CD4-positive, alpha-beta memory T cell (primary cell): ENCODE measurements around the gene SNAP25. TPM values are rescaled to one million over a fixed set of nuclear protein-coding genes. Genes with fewer than 3 reads are reported as not detected.

ENCODE experiments used
- CTCF ChIA-PET: fragments of 350-600 bp; sonication (Branson Sonifier 250); formaldehyde crosslinking; loops from one replicate; lab custom pipeline; 2021; ENCODE audit warnings: inconsistent platforms; ENCODE audit not compliant: partially characterized antibody; lab: Charles Lee
- POLR2A ChIA-PET: fragments of 350-600 bp; sonication (Branson Sonifier 250); formaldehyde crosslinking; loops from one replicate; lab custom pipeline; 2021; ENCODE audit not compliant: partially characterized antibody; lab: Charles Lee
- DNase-seq, 5 donors: peaks; one replicate each; pipeline versions ENCODE4 v3.0.0 to v3.0.0-alpha.2; 2020 to 2022; ENCODE audit warnings: mixed read lengths in 1 of 5
- H3K27ac ChIP-seq: one replicate; pipeline ENCODE4 v1.7.0; 2013; ENCODE audit warnings: low read depth, low read length
- H3K27me3 ChIP-seq: 2 replicates; pipeline ENCODE4 v1.7.0; 2013; ENCODE audit warnings: mild to moderate bottlenecking, low read length, moderate library complexity; ENCODE audit not compliant: insufficient read depth
- H3K36me3 ChIP-seq: 2 replicates; pipeline ENCODE4 v1.7.0; 2013; ENCODE audit warnings: mild to moderate bottlenecking, low read length, moderate library complexity; ENCODE audit not compliant: insufficient read depth
- H3K4me1 ChIP-seq: 2 replicates; pipeline ENCODE4 v1.7.0; 2013; ENCODE audit warnings: mild to moderate bottlenecking, low read length, moderate library complexity; ENCODE audit not compliant: insufficient read depth
- H3K4me3 ChIP-seq, 2 donors: one replicate each; pipeline ENCODE4 v1.7.0; 2013; ENCODE audit warnings: low read length in 2 of 2, mild to moderate bottlenecking in 1 of 2
- H3K9me3 ChIP-seq, 2 donors: one replicate each; pipeline ENCODE4 v1.7.0; 2013; ENCODE audit warnings: low read length in 2 of 2, control low read depth in 1 of 2; ENCODE audit not compliant: control insufficient read depth in 1 of 2
- H3K27ac Mint-ChIP-seq, 7 donors: one replicate each; pipeline ENCODE4 v1.8.0; 2020 to 2021; ENCODE audit warnings: mixed read lengths in 7 of 7, mild to moderate bottlenecking in 6 of 7, inconsistent platforms in 3 of 7, moderate library complexity in 3 of 7
- H3K27me3 Mint-ChIP-seq, 2 donors: one replicate each; pipeline ENCODE4 v1.8.0; 2020 to 2021; ENCODE audit warnings: mixed read lengths in 2 of 2
- H3K36me3 Mint-ChIP-seq, 2 donors: one replicate each; pipeline ENCODE4 v1.8.0; 2020 to 2021; ENCODE audit warnings: mixed read lengths in 2 of 2, inconsistent platforms in 1 of 2, mild to moderate bottlenecking in 1 of 2
- H3K4me1 Mint-ChIP-seq, 4 donors: one replicate each; pipeline ENCODE4 v1.8.0; 2020 to 2021; ENCODE audit warnings: mixed read lengths in 4 of 4, mild to moderate bottlenecking in 1 of 4
- H3K4me3 Mint-ChIP-seq, 8 donors: one replicate each; pipeline ENCODE4 v1.8.0; 2020 to 2021; ENCODE audit warnings: mixed read lengths in 8 of 8, mild to moderate bottlenecking in 7 of 8, moderate library complexity in 6 of 8, inconsistent platforms in 3 of 8
- H3K9me3 Mint-ChIP-seq, 8 donors: one replicate each; pipeline ENCODE4 v1.8.0; 2020 to 2021; ENCODE audit warnings: mixed read lengths in 8 of 8, mild to moderate bottlenecking in 5 of 8, inconsistent platforms in 3 of 8, moderate library complexity in 1 of 8
- intact Hi-C: fragments of 100-400 bp; cut with micrococcal nuclease; formaldehyde crosslinking; loops from one replicate; pipeline ENCODE4 v1.15.1; 2023
- polyA plus RNA-seq, 2 donors: library from polyadenylated mRNA; unstranded; fragments of 300-500 nt; fragmentation: Illumina TruSeq; gene quantifications; one replicate each; pipeline ENCODE4 v1.2.3, GENCODE V29; 2021
- total RNA-seq, 2 experiments: library from RNA; stranded (reverse); gene quantifications; one replicate each; pipeline ENCODE4 v1.2.3, GENCODE V29; 2021

Gene SNAP25
- total and polyA plus RNA-seq, 4 experiments from 2014 or later: 0.14 TPM; not detected in 3

DNA sequence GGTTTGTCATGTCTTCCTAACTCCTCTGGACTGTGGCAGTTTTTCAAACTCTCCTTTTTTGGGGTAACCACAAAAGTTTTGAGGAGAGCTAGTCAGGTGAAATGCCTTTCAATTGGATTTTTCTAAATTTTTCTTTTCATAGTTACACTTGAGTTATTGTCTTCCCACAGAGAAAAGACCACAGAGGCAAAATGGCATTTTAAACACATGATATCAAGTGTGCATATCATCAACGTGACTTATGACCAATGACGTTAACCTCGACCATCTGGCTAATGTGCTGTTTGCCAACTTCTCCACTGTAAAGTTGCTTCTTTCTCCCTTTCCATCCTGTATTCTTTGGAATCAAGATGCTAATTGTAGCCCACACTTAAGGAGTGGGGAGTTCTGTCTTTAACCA, 41.3 kb upstream of the SNAP25 start:
- Mint-ChIP-seq H3K27ac (no peak overlapping the region), H3K36me3 (no peaks in the 10 kb centered on the region), H3K4me1 (peaks cover 4 to 5% (median 4%) of the 10 kb centered on the region in 4 donors), H3K4me3 (no peak overlapping the region), H3K9me3 (peaks cover 0 to 2% (median 0%) of the 10 kb centered on the region in 8 donors), H3K27me3 (peaks cover 7 to 16% of the 10 kb centered on the region in 2 donors)
- Histone ChIP-seq H3K4me3 (no peak overlapping the region), H3K9me3 (no peaks in the 10 kb centered on the region), H3K36me3 (no peaks in the 10 kb centered on the region), H3K27me3 (peaks cover 4% of the 10 kb centered on the region), H3K27ac (no peak overlapping the region), H3K4me1 (no peaks in the 10 kb centered on the region)
- intact Hi-C loops: no loop called here
- CTCF ChIA-PET: no interaction called here
- POLR2A ChIA-PET: no interaction called here
- no peak for DNase-seq

- no peaks in the 10 kb centered on the region for H3K36me3 Mint-ChIP-seq
- POLR2A ChIA-PET: no interaction called here
- H3K27me3 Mint-ChIP-seq: peaks cover 2 to 10% of the 10 kb centered on the region in 2 donors
- CTCF ChIA-PET: no interaction called here
- no peaks in the 10 kb centered on the region for H3K4me1 Mint-ChIP-seq
- H3K9me3 Mint-ChIP-seq: peaks cover 0 to 2% (median 0%) of the 10 kb centered on the region in 8 donors
- no peak for DNase-seq
- H3K27me3 ChIP-seq: peaks cover under 1% of the 10 kb centered on the region
- no peak overlapping the region for H3K27ac ChIP-seq
- H3K4me3 Mint-ChIP-seq: no peak overlapping the region
- no peaks in the 10 kb centered on the region for H3K36me3 ChIP-seq
- H3K4me3 ChIP-seq: no peak overlapping the region
- no peaks in the 10 kb centered on the region for H3K9me3 ChIP-seq
- H3K4me1 ChIP-seq: no peaks in the 10 kb centered on the region
- H3K27ac Mint-ChIP-seq: no peak overlapping the region
- intact Hi-C loops: no loop called here
These were observed 40.5 kb upstream of the SNAP25 start for GRCh38 chr20:10178091-10178490.

DNA sequence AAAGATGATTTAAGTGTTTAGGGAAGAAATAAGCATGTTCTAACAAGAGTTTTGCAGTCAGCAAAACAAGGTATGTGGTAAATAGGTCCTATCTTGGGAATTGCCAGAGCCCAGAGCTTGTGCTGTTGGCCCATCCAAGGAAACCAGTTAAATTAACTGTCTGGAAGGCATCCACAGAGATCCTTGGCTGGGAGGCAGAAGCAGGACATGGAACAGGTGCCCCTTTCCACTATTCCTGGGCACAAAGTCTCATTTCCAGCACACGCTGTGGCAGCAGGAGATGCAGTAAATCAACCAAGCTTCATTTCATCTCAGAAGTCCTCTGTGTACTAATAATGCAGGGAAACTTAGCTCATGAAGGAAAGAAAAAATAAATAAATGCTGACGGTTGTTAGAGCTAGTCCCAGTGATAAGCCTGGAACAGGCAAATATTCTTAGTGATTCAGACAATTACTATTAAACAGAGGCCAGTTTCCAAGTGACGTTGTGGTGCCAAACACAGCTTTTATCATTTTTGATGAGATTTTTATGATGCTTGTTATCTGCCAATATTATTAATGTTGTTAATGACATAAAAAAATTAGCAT, 39.8 kb upstream of the SNAP25 start:
- intact Hi-C loops: no loop called here
- POLR2A ChIA-PET: no interaction called here
- Histone ChIP-seq H3K4me3 (no peak overlapping the region), H3K9me3 (no peaks in the 10 kb centered on the region), H3K27ac (no peak overlapping the region), H3K27me3 (no peaks in the 10 kb centered on the region), H3K4me1 (no peaks in the 10 kb centered on the region), H3K36me3 (no peaks in the 10 kb centered on the region)
- no peak overlapping the region for H3K27ac Mint-ChIP-seq
- peaks cover 2 to 8% of the 10 kb centered on the region in 2 donors for H3K27me3 Mint-ChIP-seq
- DNase-seq: no peak
- CTCF ChIA-PET: no interaction called here
- no peak overlapping the region for H3K4me3 Mint-ChIP-seq
- H3K36me3 Mint-ChIP-seq: no peaks in the 10 kb centered on the region
- H3K4me1 Mint-ChIP-seq: no peaks in the 10 kb centered on the region
- peaks cover 0 to 2% (median 0%) of the 10 kb centered on the region in 8 donors for H3K9me3 Mint-ChIP-seq

DNA sequence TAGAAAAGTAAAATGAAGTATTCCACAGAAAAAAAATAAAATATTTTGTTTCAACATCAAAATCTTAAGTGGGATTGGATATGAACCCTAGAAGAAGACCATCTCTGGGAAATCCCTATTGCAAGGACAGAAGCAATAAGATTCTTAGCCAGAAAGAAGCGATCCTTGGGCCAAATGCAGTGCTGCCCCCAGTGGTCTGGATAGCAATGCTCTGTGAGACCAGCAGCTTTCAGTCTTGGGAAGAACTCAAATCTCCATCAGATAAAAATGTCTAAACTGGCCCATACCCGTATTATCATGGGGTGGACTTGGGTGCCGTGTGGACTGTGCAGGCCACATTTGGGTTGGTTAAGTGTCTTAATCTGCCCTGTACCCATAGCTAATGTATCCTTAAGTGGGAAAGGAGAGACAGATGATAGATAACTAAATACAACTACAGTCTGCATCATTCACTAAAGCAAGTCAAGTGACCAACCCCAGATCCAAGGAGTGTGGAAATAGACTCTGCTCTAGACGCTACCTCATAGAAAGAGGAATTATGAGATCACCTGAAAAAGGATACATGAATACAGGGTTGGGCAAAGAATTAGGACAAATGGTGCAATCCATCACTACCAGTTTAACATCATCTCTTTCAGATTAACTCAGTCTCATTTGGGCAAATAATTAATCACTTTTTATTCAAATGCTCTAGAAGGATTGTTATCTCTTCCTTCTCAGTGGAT, 38.9 kb upstream of the SNAP25 start:
- intact Hi-C loops: no loop called here
- Histone ChIP-seq H3K4me3 (no peak overlapping the region), H3K36me3 (no peaks in the 10 kb centered on the region), H3K9me3 (no peaks in the 10 kb centered on the region), H3K4me1 (no peaks in the 10 kb centered on the region), H3K27ac (no peak overlapping the region), H3K27me3 (no peaks in the 10 kb centered on the region)
- Mint-ChIP-seq H3K27ac (no peak overlapping the region), H3K4me3 (no peak overlapping the region), H3K4me1 (no peaks in the 10 kb centered on the region), H3K9me3 (peaks cover 0 to 4% (median 0%) of the 10 kb centered on the region in 8 donors), H3K36me3 (no peaks in the 10 kb centered on the region), H3K27me3 (peaks cover 2 to 7% of the 10 kb centered on the region in 2 donors)
- POLR2A ChIA-PET: no interaction called here
- DNase-seq: no peak
- CTCF ChIA-PET: no interaction called here

DNA sequence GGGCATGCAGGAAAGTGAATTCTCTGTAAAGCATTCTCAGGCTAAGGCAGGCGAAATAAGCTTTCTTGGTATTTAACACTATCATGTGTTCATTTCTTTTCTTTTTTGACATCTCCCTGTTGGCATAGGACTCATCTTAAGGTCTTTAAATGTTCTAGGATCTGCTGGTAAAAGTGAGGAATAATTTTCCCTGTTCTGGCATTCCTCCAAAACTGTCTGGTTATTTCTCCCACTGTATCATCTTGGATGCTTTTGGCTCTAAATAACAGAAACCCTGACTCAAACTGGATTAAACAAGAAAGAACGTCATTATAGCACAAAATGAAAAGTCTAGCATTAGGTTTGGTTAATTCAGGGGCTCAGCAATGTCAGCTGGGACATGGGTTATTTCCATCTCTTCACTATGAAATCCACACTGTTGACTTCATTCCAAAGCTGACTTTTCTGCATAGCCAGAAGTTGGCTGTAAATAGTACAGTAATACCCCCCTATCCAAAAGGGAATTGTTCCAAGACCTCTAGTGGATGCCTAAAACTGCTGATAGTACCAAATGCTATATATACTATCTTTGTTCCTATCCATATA, 37.9 kb upstream of the SNAP25 start:
- H3K4me1 ChIP-seq: no peaks in the 10 kb centered on the region
- Mint-ChIP-seq H3K4me3 (no peak overlapping the region), H3K27me3 (peaks cover 2 to 7% of the 10 kb centered on the region in 2 donors), H3K4me1 (no peaks in the 10 kb centered on the region), H3K36me3 (no peaks in the 10 kb centered on the region), H3K9me3 (peaks cover 2 to 8% (median 5%) of the 10 kb centered on the region in 8 donors), H3K27ac (no peak overlapping the region)
- POLR2A ChIA-PET: no interaction called here
- H3K36me3 ChIP-seq: no peaks in the 10 kb centered on the region
- no peak overlapping the region for H3K27ac ChIP-seq
- H3K4me3 ChIP-seq: no peak overlapping the region
- CTCF ChIA-PET: no interaction called here
- H3K9me3 ChIP-seq: no peaks in the 10 kb centered on the region
- H3K27me3 ChIP-seq: no peaks in the 10 kb centered on the region
- intact Hi-C loops: no loop called here
- no peak for DNase-seq

DNA sequence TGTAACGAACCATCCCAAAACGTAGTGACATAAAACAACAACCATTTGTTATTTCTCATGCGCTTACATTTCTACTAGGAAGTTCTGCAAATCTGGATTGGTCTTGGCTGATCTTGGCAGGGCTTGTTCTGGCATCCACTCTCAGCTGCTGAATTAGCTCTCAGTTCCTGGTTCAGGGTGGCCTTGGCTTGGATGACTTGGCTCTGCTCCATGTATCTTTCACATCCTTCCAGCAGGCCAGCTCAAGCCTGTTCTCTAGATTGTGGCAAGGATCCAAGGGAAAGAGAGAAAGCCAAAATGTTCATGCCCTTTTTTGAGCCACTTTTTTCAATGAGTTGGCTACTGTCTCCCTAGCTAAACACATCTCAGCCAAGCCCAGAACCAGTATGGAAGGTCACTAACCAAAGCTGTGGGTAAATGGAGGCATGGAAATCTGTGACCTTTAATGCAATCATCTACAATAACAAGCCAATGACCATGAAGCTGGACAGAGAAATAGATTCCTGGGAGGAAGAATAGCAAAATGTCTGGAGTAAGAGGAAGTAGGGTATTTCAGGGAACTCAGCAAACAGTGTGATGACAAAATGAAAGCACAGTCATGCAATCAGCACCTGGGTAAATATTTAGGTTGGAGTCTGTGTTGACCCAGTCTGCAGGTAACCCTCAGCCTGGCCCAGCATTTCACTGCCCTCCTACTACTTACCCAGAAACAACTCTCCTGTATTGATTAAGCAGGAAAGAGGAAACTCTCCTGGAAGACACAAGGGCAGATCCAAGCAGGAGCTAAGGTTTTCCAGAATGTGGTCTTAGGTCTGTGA, 32.7 kb upstream of the SNAP25 start:
- intact Hi-C loops: no loop called here

GRCh38 chr20:10190456-10190855, 28.2 kb upstream of the SNAP25 start:
- Histone ChIP-seq H3K27me3 (no peaks in the 10 kb centered on the region), H3K4me3 (no peak overlapping the region), H3K36me3 (no peaks in the 10 kb centered on the region), H3K27ac (no peak overlapping the region), H3K4me1 (no peaks in the 10 kb centered on the region), H3K9me3 (no peaks in the 10 kb centered on the region)
- Mint-ChIP-seq H3K27me3 (peaks cover 5 to 9% of the 10 kb centered on the region in 2 donors), H3K4me1 (no peaks in the 10 kb centered on the region), H3K4me3 (no peak overlapping the region), H3K36me3 (no peaks in the 10 kb centered on the region), H3K27ac (no peak overlapping the region), H3K9me3 (peaks cover 2 to 20% (median 10%) of the 10 kb centered on the region in 8 donors)
- ChIA-PET POLR2A (no interaction called here), CTCF (no interaction called here)
- DNase-seq: no peak
- intact Hi-C loops: no loop called here

More for the DNA sequence above, 32.7 kb upstream of the SNAP25 start:
- ChIA-PET CTCF (interaction anchor here (0.7 kb wide), 1 partner anchor 11 kb away, joined by 3 read pairs; no protein-coding TSS in a partner anchor), POLR2A (no interaction called here)
- no peaks in the 10 kb centered on the region for H3K9me3 ChIP-seq
- no peak overlapping the region for H3K4me3 ChIP-seq
- no peaks in the 10 kb centered on the region for H3K36me3 ChIP-seq
- Mint-ChIP-seq H3K9me3 (peaks cover 3 to 18% (median 10%) of the 10 kb centered on the region in 8 donors), H3K36me3 (no peaks in the 10 kb centered on the region), H3K27ac (no peak overlapping the region), H3K4me3 (no peak overlapping the region), H3K27me3 (peaks cover 0 to 2% of the 10 kb centered on the region in 2 donors), H3K4me1 (no peaks in the 10 kb centered on the region)
- H3K27me3 ChIP-seq: no peaks in the 10 kb centered on the region
- no peak for DNase-seq
- H3K27ac ChIP-seq: no peak overlapping the region
- no peaks in the 10 kb centered on the region for H3K4me1 ChIP-seq
